ENCODE results near the gene IGFBPL1.

The IGFBPL1 gene

GRCh38 chr9:38422555-38423260, 1.5 kb downstream of the IGFBPL1 start:
- no peak overlapping the region for H3K4me3 ChIP-seq
- no peak overlapping the region for H3K9ac ChIP-seq (ENCODE audit: insufficient read length)

GRCh38 chr9:38421498-38422211, 2.6 kb downstream of the IGFBPL1 start:
- TF ChIP-seq FOXP2 (optimal IDR thresholded peaks at IDR 0.05; ENCODE audit: control extremely low read depth, extremely low read length, insufficient read depth) (no peak), POLR2AphosphoS5 (IDR thresholded peaks at IDR 0.05; ENCODE audit: borderline replicate concordance, low read depth, low read length) (no peak), EZH2 (IDR thresholded peaks at IDR 0.05) (no peak)
- H3K4me3 ChIP-seq = no peak overlapping the region
- H3K27ac ChIP-seq = no peak overlapping the region
- H3K36me3 ChIP-seq (ENCODE audit: insufficient read depth, low read length) = no peaks in the 10 kb centered on the region
- peak; percentile 16 for DNase-seq (ENCODE audit: low read depth, low spot score)
- no peaks in the 10 kb centered on the region for H3K9me3 ChIP-seq (ENCODE audit: low read depth, low read length)
- no peak overlapping the region for H3K9ac ChIP-seq (ENCODE audit: insufficient read length)

More at GRCh38 chr9:38422555-38423260, 1.5 kb downstream of the IGFBPL1 start:
- TF ChIP-seq EZH2 (IDR thresholded peaks at IDR 0.05) (no peak), FOXP2 (optimal IDR thresholded peaks at IDR 0.05; ENCODE audit: control extremely low read depth, extremely low read length, insufficient read depth) (no peak), POLR2AphosphoS5 (IDR thresholded peaks at IDR 0.05; ENCODE audit: borderline replicate concordance, low read depth, low read length) (no peak)
- no peaks in the 10 kb centered on the region for H3K36me3 ChIP-seq (ENCODE audit: insufficient read depth, low read length)
- DNase-seq (ENCODE audit: low read depth, low spot score) = no peak
- H3K27ac ChIP-seq = no peak overlapping the region
- H3K9me3 ChIP-seq (ENCODE audit: low read depth, low read length) = no peaks in the 10 kb centered on the region

DNA sequence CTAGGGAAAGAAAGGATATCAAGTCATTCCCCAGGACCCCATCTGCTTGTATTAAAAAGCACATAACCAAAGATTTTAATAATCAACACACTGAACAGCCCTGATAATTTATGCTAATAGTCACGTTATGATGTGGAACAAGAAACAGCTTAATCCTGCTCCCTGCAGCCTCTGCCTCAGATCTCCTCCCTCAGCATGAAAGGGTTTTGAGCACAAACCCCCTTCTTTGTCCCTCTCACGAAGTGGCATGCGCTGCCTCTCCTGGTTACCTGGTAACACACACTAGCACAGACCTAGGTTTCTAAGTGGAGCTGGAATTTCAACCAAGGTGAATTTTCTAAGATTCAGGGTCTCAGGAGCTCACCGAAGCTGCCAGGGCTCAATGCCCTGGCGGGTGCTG, 5.1 kb downstream of the IGFBPL1 start:
- Histone ChIP-seq H3K9ac (ENCODE audit: insufficient read length) (no peak overlapping the region), H3K4me3 (no peak overlapping the region), H3K36me3 (ENCODE audit: insufficient read depth, low read length) (no peaks in the 10 kb centered on the region), H3K9me3 (ENCODE audit: low read depth, low read length) (no peaks in the 10 kb centered on the region), H3K27ac (no peak overlapping the region)
- TF ChIP-seq POLR2AphosphoS5 (IDR thresholded peaks at IDR 0.05; ENCODE audit: borderline replicate concordance, low read depth, low read length) = no peak
- no peak for TF ChIP-seq FOXP2 (optimal IDR thresholded peaks at IDR 0.05; ENCODE audit: control extremely low read depth, extremely low read length, insufficient read depth)
- no peak for TF ChIP-seq EZH2 (IDR thresholded peaks at IDR 0.05)
- no peak for DNase-seq (ENCODE audit: low read depth, low spot score)

DNA sequence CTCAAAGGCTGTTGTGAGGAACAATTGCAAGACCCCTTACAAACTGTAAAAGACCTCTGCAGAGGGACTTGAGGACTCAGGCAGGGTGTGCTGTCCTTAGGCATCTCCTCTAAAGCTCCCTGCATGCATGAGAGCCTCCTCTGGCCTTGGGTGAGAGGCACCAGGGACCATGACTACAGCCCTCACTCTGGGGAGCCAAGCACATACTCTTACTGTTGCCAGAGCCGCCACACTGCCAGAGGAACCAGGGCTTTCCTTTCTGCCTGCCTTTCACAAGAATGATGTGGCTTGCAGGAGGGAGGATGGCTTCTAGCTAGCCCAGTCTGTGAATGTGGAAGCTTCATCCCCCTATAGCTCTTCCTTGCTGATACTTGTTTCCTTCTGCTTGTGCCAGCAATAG, 5.9 kb downstream of the IGFBPL1 start:
- H3K4me3 ChIP-seq = no peak overlapping the region
- no peak for DNase-seq (ENCODE audit: low read depth, low spot score)
- H3K36me3 ChIP-seq (ENCODE audit: insufficient read depth, low read length) = no peaks in the 10 kb centered on the region
- H3K9ac ChIP-seq (ENCODE audit: insufficient read length) = no peak overlapping the region
- H3K27ac ChIP-seq = no peak overlapping the region
- no peak for TF ChIP-seq POLR2AphosphoS5 (IDR thresholded peaks at IDR 0.05; ENCODE audit: borderline replicate concordance, low read depth, low read length)
- TF ChIP-seq FOXP2 (optimal IDR thresholded peaks at IDR 0.05; ENCODE audit: control extremely low read depth, extremely low read length, insufficient read depth) = no peak
- no peaks in the 10 kb centered on the region for H3K9me3 ChIP-seq (ENCODE audit: low read depth, low read length)

DNA sequence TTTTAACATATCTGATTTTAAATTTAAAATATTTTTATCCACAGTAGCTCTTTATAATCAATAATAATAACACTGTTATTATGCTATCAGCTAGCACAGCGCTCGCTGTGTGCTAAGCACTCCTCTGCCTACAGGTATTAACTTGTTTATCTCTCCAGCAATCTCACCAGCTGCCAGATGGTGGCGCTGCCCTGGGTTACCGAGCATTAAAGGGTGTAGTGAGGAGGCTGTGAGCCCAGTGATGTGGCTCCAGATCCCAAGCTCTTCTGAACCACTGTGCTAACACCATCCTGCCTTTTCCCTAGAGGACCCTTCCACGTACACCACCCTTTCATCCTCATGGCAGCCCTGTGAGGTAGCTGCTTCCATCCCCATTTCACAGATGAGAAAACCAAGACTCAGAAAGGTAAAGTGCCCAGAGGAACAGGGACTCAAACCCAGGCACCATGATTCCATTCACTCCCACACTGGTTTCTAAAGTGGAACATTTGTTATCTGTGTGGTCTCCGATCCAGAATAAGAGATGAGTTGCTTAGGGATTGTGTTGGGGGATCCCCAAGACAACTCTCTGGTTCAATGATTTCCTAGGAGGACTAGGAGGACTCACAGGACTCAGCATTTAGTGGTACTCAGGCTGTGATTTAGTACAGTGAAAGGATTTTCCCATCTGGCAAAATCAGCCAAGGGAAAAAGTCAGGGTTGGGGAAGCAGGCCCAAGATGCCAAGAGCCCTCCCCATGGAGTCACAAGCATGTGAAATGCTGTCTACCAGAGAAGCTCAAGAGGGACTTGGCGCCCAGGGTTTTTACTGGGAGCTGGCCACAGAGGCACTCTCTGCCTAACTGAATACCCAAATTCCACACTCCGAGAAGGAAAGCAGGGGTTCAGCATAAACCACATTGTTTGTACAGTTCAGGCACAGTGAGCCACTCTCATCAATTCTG, 7.0 kb downstream of the IGFBPL1 start:
- Histone ChIP-seq H3K9ac (ENCODE audit: insufficient read length) (no peak overlapping the region), H3K4me3 (no peak overlapping the region), H3K9me3 (ENCODE audit: low read depth, low read length) (no peaks in the 10 kb centered on the region), H3K36me3 (ENCODE audit: insufficient read depth, low read length) (no peaks in the 10 kb centered on the region), H3K27ac (no peak overlapping the region)
- no peak for DNase-seq (ENCODE audit: low read depth, low spot score)
- TF ChIP-seq POLR2AphosphoS5 (IDR thresholded peaks at IDR 0.05; ENCODE audit: borderline replicate concordance, low read depth, low read length) (no peak), EZH2 (IDR thresholded peaks at IDR 0.05) (no peak), FOXP2 (optimal IDR thresholded peaks at IDR 0.05; ENCODE audit: control extremely low read depth, extremely low read length, insufficient read depth) (no peak)

DNA sequence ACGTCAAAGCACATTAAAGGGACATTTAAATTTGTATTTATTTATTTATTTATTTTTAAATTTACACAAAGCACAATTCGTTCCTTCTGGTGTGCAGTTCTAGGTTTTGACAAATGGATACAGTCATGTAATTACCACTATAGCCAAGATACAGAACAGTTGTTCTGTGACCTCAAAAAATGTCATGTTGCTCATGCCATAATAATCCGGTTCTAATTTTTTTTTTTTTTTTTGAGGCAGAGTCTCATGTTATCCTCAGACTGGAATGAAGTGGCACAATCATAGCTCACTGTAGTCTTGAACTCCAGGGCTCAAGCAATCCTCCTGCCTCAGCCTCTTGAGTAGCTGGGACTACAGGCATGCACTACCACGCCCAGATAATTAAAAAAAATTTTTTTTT, 7.8 kb downstream of the IGFBPL1 start:
- no peak overlapping the region for H3K27ac ChIP-seq
- H3K4me3 ChIP-seq = no peak overlapping the region
- no peak for DNase-seq (ENCODE audit: low read depth, low spot score)
- no peak overlapping the region for H3K9ac ChIP-seq (ENCODE audit: insufficient read length)
- no peak for TF ChIP-seq EZH2 (IDR thresholded peaks at IDR 0.05)
- TF ChIP-seq FOXP2 (optimal IDR thresholded peaks at IDR 0.05; ENCODE audit: control extremely low read depth, extremely low read length, insufficient read depth) = no peak
- no peak for TF ChIP-seq POLR2AphosphoS5 (IDR thresholded peaks at IDR 0.05; ENCODE audit: borderline replicate concordance, low read depth, low read length)
- no peaks in the 10 kb centered on the region for H3K9me3 ChIP-seq (ENCODE audit: low read depth, low read length)
- H3K36me3 ChIP-seq (ENCODE audit: insufficient read depth, low read length) = no peaks in the 10 kb centered on the region

DNA sequence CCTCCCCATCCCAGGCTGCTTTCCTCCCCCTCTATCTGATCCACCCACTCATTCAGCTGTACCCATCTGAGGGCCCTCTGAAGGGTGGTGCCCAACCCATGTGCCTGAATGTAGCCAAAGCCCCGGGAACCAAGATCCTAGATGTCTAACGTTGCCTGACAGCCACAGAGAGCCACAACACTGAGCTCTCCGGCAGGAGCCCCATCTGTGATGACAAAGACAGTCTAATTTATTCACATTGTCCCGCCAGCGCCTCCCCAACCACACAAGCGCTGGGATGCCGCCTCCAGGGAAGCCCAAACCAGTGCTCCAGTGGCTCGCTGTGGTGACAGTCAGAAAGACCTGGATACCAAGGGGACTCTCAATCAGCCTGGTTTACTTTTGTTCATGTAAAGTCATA, 8.4 kb downstream of the IGFBPL1 start:
- TF ChIP-seq FOXP2 (optimal IDR thresholded peaks at IDR 0.05; ENCODE audit: control extremely low read depth, extremely low read length, insufficient read depth) (no peak), EZH2 (IDR thresholded peaks at IDR 0.05) (no peak), POLR2AphosphoS5 (IDR thresholded peaks at IDR 0.05; ENCODE audit: borderline replicate concordance, low read depth, low read length) (no peak)
- H3K27ac ChIP-seq = no peak overlapping the region
- no peaks in the 10 kb centered on the region for H3K36me3 ChIP-seq (ENCODE audit: insufficient read depth, low read length)

More for the DNA sequence above, 8.4 kb downstream of the IGFBPL1 start:
- no peaks in the 10 kb centered on the region for H3K9me3 ChIP-seq (ENCODE audit: low read depth, low read length)
- no peak for DNase-seq (ENCODE audit: low read depth, low spot score)
- H3K4me3 ChIP-seq = no peak overlapping the region
- H3K9ac ChIP-seq (ENCODE audit: insufficient read length) = no peak overlapping the region
